Renal cortex interstitium (tissue), 11 donors: ENCODE results near the gene EIF4G3. TPM values are rescaled to one million over a fixed set of nuclear protein-coding genes. Genes with fewer than 3 reads are reported as not detected.

Source experiments
- DNase-seq, 11 donors: peaks; one replicate each; pipeline ENCODE4 v3.0.0-alpha.2; 2013; ENCODE audit warnings: low read depth in 9 of 11, low spot score in 4 of 11; ENCODE audit errors: extremely low read depth in 1 of 11
- polyA plus RNA-seq, 3 donors: library from polyadenylated mRNA; unstranded; fragments of 120-200 nt; gene quantifications; one replicate each; pipeline ENCODE4 v1.2.1, GENCODE V29; 2013; ENCODE audit not compliant: insufficient read length in 3 of 3

EIF4G3 gene
- polyA plus RNA-seq, 3 donors = 67.4 to 73.2 (median 70.4) TPM

DNA sequence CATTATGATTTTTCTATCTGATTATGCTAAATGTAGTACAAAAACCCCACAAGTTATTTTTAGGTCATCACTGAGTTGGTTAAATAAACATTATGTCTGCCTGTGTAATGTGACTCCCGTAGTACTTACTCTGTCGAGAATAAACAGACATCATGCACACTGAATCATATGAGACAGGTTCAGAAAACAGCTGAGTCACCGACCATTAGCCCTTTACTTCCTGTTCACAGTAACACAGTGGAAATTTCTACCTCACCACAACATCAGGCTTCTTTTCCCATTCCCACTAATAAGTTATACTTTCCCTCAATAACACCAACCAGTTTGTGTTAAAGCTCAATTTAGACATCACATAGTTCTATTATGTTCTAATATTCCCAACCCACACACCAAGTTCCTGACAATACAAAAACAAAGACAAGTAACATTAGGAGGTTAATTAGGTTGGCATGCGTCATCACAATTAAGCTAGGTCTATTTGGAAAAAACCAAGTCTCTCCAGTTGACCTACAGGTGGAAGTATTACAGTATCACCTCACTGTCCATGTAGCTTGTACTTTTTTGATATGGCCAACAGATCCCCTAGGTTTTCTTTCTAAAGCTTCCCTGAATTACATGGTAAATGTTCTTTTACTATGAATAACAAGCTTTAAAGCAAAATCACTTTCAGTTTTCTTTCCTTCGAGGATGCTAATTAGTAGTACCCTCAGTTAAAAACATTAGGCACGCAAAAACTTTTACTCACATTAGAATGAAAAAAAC lies 154.2 kb downstream of the EIF4G3 start:
- peak; percentile 38 to 86 (median 68) for DNase-seq

DNA sequence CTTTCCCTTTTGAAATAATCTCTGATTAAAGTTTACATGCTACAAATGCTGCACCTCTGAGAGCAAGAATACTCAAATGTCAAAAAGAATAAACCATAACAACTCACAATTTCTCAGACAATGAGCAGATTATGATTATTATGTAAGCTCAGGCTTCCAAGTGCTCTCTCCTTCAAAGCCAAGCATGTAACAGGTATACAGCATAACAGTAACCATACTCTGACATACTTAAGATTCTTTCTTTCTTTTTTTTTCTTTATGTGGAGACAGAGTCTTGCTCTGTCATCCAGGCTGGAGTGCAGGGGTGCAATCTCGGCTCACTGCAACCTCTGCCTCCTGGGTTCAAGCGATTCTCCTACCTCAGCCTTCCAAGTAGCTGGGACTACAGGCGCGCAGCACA lies 155.4 kb downstream of the EIF4G3 start:
- DNase-seq = no peak

DNA sequence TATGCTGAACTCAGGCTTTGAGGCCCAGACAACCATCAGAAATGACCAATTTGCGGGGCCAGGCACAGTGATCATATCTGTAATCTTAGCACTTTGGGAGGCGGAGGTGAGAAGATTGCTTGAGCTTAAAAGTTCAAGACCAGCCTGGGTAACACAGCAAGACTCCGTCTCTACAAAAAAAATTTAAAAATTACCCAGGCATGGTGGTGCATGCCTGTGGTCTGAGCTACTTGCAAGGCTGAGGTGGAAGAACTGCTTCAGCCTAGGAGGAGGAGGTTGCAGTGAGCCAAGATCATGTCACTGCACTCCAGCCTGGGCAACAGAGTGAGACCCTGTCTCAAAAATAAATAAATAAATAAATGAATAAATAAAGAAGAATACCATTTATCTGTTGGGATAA lies 156.5 kb downstream of the EIF4G3 start:
- no peak for DNase-seq

GRCh38 chr1:21018673-21019072 lies 158.0 kb downstream of the EIF4G3 start:
- DNase-seq = no peak

GRCh38 chr1:21013510-21013909 lies 163.2 kb downstream of the EIF4G3 start:
- DNase-seq = no peak

DNA sequence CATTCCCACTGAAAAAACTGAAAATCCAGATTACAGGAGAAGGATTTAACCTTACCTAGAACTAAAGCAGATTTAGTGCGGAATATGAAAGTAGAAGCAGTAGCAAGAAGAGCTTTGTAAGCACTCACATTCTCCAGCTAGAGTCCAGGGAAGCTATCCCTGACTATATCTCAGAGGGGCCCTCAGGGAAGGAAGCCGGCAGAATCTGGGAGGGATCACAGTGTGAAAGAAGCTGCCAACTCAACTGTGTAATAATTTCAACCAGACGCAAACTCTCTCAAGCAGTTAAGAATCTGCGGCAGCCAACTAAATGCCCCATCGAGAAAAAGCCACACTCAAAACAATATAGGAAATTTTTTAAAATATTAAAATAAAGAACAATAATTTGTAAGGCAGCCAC lies 163.8 kb downstream of the EIF4G3 start:
- DNase-seq = peak in 9 of 11 donors; percentile 17 to 49 (median 25)

DNA sequence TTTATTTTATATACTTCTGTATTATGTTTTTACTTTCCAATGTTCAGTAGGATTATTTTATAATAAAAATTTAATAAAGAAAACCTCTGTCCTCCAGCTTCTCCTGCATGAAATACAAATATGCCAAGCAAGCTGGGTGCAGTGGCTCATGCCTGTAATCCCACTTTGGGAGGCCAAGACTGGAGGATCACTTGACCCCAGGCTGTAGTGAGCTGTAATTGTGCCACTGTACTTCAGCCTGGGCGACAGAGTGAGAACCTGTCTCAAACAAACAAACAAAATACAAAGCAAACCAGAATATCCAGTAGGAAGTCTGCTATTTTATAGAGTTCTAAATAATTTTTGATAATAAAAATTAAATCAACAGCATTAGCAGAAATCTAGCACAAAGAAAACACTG lies 168.8 kb downstream of the EIF4G3 start:
- no peak for DNase-seq

DNA sequence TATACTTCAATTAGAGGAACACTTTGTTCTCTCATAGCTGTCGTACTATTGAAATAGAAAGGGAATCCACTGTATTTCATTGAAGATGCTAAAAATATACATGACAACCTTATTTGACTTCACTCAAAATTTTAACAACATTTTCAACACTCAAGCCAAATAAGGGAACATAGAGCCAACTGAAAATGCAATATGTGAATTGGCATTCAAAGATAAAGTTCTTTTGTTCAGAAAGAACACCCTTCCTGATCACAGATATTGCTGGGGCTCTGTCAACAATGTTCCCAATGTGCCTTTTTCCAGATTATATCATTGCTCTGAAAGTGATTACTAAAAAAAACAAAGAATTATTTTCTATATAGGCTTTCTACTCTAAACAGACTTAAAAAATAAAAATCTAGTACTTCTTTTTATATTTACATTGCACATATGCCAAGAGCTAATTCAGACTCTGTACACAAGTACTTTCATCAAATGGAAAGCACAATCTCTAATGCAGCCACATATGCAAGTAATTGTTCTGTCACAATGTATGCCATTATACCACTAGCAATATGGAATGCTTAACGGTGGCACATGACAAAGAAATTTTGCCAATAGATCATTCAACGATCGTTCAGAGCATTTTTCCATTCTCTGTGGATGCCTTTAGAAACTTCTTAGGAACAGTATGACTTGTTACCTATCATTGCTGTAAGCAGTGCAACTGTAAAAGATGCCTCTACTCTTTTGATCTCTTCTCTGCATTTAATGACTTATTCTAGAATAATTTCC lies 171.0 kb downstream of the EIF4G3 start:
- no peak for DNase-seq

DNA sequence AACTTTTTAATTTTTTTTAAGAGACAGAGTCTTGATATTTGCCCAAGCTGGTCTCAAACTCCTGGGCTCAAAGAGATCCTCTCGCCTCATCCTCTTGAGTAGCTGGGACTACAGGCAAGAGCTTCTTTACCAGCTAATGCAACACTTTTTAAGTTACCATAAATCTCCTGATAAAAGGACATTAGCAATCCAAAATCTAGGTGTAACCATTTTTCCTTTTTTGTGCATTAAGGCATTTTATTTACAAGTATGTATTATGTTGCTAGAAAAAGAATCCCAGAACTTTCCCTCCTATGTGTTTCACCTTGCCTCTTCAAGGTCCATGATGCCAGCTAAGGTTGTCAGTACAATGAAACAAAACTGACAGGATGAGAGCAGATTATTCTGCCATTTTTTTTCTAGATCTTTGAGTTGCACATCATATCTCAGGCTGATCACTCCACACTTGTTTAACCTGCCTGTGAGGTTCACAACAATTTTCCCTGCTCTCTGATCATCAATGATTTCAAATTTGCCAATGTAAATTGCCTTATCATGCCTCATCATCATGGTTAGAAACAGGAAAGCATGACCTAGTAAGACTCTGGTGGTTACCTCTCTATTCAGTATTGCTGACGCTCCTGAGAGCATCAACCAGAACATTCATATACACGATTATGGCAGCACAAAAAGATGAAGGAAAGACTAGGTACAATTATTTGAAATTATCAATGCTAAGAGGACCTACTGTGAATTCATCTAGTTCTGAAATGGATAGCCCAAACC lies 173.2 kb downstream of the EIF4G3 start:
- no peak for DNase-seq

- DNase-seq = no peak
Measured at GRCh38 chr1:21001042-21001441, 175.7 kb downstream of the EIF4G3 start.

- no peak for DNase-seq
Measured at GRCh38 chr1:21000245-21000594, 176.5 kb downstream of the EIF4G3 start.

DNA sequence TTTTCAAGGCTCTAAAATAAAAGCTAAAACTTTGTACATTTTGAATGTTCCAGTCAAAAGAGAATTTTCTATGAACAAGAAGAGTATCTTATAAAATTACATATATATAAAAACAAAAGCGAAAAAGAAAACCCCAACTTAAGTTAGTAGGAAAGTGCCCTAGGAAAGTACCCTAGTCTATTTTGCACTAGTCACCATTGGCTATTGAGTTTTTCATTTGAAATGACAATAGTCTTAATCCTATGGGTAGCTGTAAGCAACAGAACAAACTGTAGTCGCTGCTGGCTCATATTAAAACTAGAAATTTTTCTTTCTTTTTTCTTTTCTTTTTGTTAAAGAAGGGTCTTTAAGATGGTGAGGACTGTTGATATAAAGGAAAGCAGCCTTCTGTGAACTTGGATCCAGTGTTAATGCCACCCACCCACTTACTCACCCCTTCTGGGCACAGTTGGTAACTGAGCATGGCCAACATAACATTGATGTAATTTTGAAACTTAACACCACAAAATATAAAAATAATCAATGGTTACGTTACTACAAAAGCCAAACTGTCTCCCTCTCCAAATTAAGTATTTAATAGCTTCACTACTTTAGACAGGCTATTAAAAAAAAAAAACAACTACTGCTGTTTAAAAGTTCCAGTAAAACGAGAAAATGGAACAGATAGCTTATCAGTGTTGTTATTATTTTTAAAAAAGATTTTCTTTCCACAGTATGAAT lies 177.0 kb downstream of the EIF4G3 start:
- no peak for DNase-seq

- DNase-seq = no peak
Measured at GRCh38 chr1:20998826-20999225, 177.9 kb downstream of the EIF4G3 start.

- DNase-seq = no peak
Measured at GRCh38 chr1:20997602-20998224, 179.0 kb downstream of the EIF4G3 start.

GRCh38 chr1:20996554-20996953 lies 180.1 kb downstream of the EIF4G3 start:
- DNase-seq = no peak

- DNase-seq = no peak
Measured at GRCh38 chr1:20993716-20994575, 182.8 kb downstream of the EIF4G3 start.

DNA sequence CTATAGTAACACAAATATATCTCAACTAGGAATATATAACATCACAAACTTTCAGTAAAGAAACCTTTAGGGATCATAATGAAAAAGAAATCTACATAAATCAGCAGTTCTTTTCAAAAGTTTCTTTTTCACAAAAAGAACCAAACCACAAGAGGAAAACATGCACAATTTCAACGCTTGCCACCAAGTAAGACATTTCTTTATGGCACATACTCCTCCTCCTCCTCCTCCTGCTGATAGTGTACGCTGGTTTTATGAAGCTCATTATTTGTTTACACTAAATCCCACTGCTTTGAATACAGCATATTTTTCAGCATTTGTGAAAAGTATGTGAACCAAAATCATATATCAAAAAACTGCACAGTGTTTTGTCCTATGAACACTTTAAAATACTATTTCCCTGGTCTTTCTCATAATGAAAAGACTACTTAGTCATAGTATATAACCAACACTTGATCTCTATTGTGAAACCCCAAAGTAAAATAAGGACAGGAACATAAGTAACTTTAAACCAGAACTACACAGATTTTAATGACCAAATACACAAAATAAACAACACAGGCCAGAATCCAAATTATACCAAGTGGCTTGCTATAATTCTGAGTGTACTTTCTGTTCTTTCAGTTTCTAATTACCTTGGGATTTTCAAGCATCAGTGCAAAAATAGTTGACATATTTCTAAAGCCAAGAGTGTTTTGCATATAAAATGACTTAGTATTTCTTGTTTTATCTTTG lies 184.2 kb downstream of the EIF4G3 start:
- DNase-seq = no peak
